ENCODE measurements around the gene SIRT6.
A peak's percentile ranks its signal among the peaks of the same experiment; 100 is the strongest.
"Not testable (repeated sequence)": the region's sequence is repeated elsewhere in the genome, so short reads cannot be mapped to it uniquely, and the experiment has no call there.

SIRT6 gene

GRCh38 chr19:4182084-4182810 is at the start of gene SIRT6, which contains the start of gene ANKRD24:
SIRT6 (minus strand) TSS chr19:4182563; CDS start chr19:4182539, 24 bp downstream.
ANKRD24 (plus strand) TSS chr19:4182689; CDS start chr19:4186426, 3,737 bp downstream.
- H3K27ac Mint-ChIP-seq: peak within 1 kb of the TSS; percentile 93
- peak; percentile 98 for DNase-seq
- H3K4me3 Mint-ChIP-seq: peak within 1 kb of the TSS; percentile 99
- H3K9me3 Mint-ChIP-seq: no peaks in the 10 kb centered on the region
- peaks cover 34% of the 10 kb centered on the region for H3K4me1 Mint-ChIP-seq
- peak; percentile 84 for ATAC-seq
- peaks cover 3% of the 10 kb centered on the region for H3K27me3 Mint-ChIP-seq
- peaks cover 15% of the 10 kb centered on the region for H3K36me3 Mint-ChIP-seq (ENCODE audit: low read depth)

- DNase-seq; ATAC-seq; H3K27me3 Mint-ChIP-seq; H3K9me3 Mint-ChIP-seq; H3K27ac Mint-ChIP-seq; H3K4me1 Mint-ChIP-seq; H3K4me3 Mint-ChIP-seq; H3K36me3 Mint-ChIP-seq (ENCODE audit: low read depth): not testable (repeated sequence)
These were observed 49.8 kb upstream of the SIRT6 start for GRCh38 chr19:4232139-4232538.

GRCh38 chr19:4231521-4231920 is 49.2 kb upstream of the SIRT6 start:
- ATAC-seq; H3K27me3 Mint-ChIP-seq; DNase-seq; H3K4me3 Mint-ChIP-seq; H3K9me3 Mint-ChIP-seq; H3K4me1 Mint-ChIP-seq; H3K36me3 Mint-ChIP-seq (ENCODE audit: low read depth); H3K27ac Mint-ChIP-seq: not testable (repeated sequence)

- H3K4me3 Mint-ChIP-seq; H3K36me3 Mint-ChIP-seq (ENCODE audit: low read depth); H3K9me3 Mint-ChIP-seq; H3K27ac Mint-ChIP-seq; H3K4me1 Mint-ChIP-seq; DNase-seq; ATAC-seq: not testable (repeated sequence)
- peaks cover 11% of the 10 kb centered on the region for H3K27me3 Mint-ChIP-seq
These were observed 47.9 kb upstream of the SIRT6 start for GRCh38 chr19:4230237-4230636.

GRCh38 chr19:4229179-4229931 is 47.0 kb upstream of the SIRT6 start, which contains the start of gene EBI3:
EBI3 (plus strand) TSS chr19:4229523; CDS start chr19:4229551, 28 bp downstream.
- H3K9me3 Mint-ChIP-seq: no peaks in the 10 kb centered on the region
- H3K27me3 Mint-ChIP-seq: peaks cover 11% of the 10 kb centered on the region
- H3K27ac Mint-ChIP-seq: peak within 1 kb of the TSS; percentile 90
- peaks cover 8% of the 10 kb centered on the region for H3K4me1 Mint-ChIP-seq
- H3K4me3 Mint-ChIP-seq: no peak within 1 kb of the TSS
- DNase-seq (peak; percentile 77), ATAC-seq (peak; percentile 83)
- no peaks in the 10 kb centered on the region for H3K36me3 Mint-ChIP-seq (ENCODE audit: low read depth)

- Mint-ChIP-seq H3K27ac (no peak overlapping the region), H3K36me3 (ENCODE audit: low read depth) (no peaks in the 10 kb centered on the region), H3K4me1 (peaks cover 8% of the 10 kb centered on the region), H3K4me3 (no peak overlapping the region), H3K27me3 (peaks cover 8% of the 10 kb centered on the region), H3K9me3 (no peaks in the 10 kb centered on the region)
- ATAC-seq (no peak), DNase-seq (no peak)
These were observed 46.4 kb upstream of the SIRT6 start for GRCh38 chr19:4228765-4229178.

GRCh38 chr19:4227771-4228170 is 45.4 kb upstream of the SIRT6 start:
- no peak for ATAC-seq
- no peaks in the 10 kb centered on the region for H3K36me3 Mint-ChIP-seq (ENCODE audit: low read depth)
- peaks cover 8% of the 10 kb centered on the region for H3K4me1 Mint-ChIP-seq
- H3K27me3 Mint-ChIP-seq: peaks cover 7% of the 10 kb centered on the region
- no peaks in the 10 kb centered on the region for H3K9me3 Mint-ChIP-seq
- H3K4me3 Mint-ChIP-seq: no peak overlapping the region
- no peak for DNase-seq
- no peak overlapping the region for H3K27ac Mint-ChIP-seq

GRCh38 chr19:4225885-4226284 is 43.5 kb upstream of the SIRT6 start:
- H3K36me3 Mint-ChIP-seq (ENCODE audit: low read depth): no peaks in the 10 kb centered on the region
- no peak overlapping the region for H3K4me3 Mint-ChIP-seq
- peak; percentile 18 for DNase-seq
- H3K27me3 Mint-ChIP-seq: peaks cover 3% of the 10 kb centered on the region
- no peak for ATAC-seq
- H3K27ac Mint-ChIP-seq: peak overlapping the region; percentile 36
- H3K4me1 Mint-ChIP-seq: peaks cover 8% of the 10 kb centered on the region
- no peaks in the 10 kb centered on the region for H3K9me3 Mint-ChIP-seq

- H3K36me3 Mint-ChIP-seq (ENCODE audit: low read depth): no peaks in the 10 kb centered on the region
- DNase-seq (no peak), ATAC-seq (no peak)
- H3K4me1 Mint-ChIP-seq: peaks cover 8% of the 10 kb centered on the region
- H3K4me3 Mint-ChIP-seq: no peak overlapping the region
- no peaks in the 10 kb centered on the region for H3K9me3 Mint-ChIP-seq
- peaks cover 3% of the 10 kb centered on the region for H3K27me3 Mint-ChIP-seq
- H3K27ac Mint-ChIP-seq: no peak overlapping the region
These were observed 42.1 kb upstream of the SIRT6 start for GRCh38 chr19:4224470-4224869.

- no peak for ATAC-seq
- Mint-ChIP-seq H3K27ac (no peak overlapping the region), H3K9me3 (peaks cover 5% of the 10 kb centered on the region), H3K4me3 (no peak overlapping the region), H3K4me1 (no peaks in the 10 kb centered on the region), H3K36me3 (ENCODE audit: low read depth) (no peaks in the 10 kb centered on the region), H3K27me3 (no peaks in the 10 kb centered on the region)
- DNase-seq: no peak
These were observed 37.8 kb upstream of the SIRT6 start for GRCh38 chr19:4220188-4220587.

GRCh38 chr19:4218523-4218922 is 36.2 kb upstream of the SIRT6 start:
- not testable (repeated sequence) for H3K9me3 Mint-ChIP-seq; H3K36me3 Mint-ChIP-seq (ENCODE audit: low read depth); H3K27me3 Mint-ChIP-seq; H3K4me3 Mint-ChIP-seq; ATAC-seq; DNase-seq; H3K4me1 Mint-ChIP-seq; H3K27ac Mint-ChIP-seq

GRCh38 chr19:4217429-4218264 is 35.3 kb upstream of the SIRT6 start:
- DNase-seq (no peak), ATAC-seq (no peak)
- Mint-ChIP-seq H3K27me3 (no peaks in the 10 kb centered on the region), H3K4me3 (no peak overlapping the region), H3K27ac (no peak overlapping the region), H3K4me1 (peaks cover 4% of the 10 kb centered on the region), H3K36me3 (ENCODE audit: low read depth) (no peaks in the 10 kb centered on the region), H3K9me3 (peaks cover 5% of the 10 kb centered on the region)

- Mint-ChIP-seq H3K9me3 (peaks cover 5% of the 10 kb centered on the region), H3K4me1 (peaks cover 4% of the 10 kb centered on the region), H3K4me3 (no peak overlapping the region), H3K27ac (no peak overlapping the region), H3K27me3 (no peaks in the 10 kb centered on the region), H3K36me3 (ENCODE audit: low read depth) (no peaks in the 10 kb centered on the region)
- no peak for DNase-seq
- ATAC-seq: no peak
These were observed 34.5 kb upstream of the SIRT6 start for GRCh38 chr19:4216846-4217245.

- Mint-ChIP-seq H3K36me3 (ENCODE audit: low read depth) (no peaks in the 10 kb centered on the region), H3K4me3 (no peak overlapping the region), H3K27ac (no peak overlapping the region), H3K27me3 (no peaks in the 10 kb centered on the region), H3K4me1 (peaks cover 4% of the 10 kb centered on the region), H3K9me3 (peaks cover 5% of the 10 kb centered on the region)
- no peak for DNase-seq
- ATAC-seq: no peak
These were observed 33.4 kb upstream of the SIRT6 start for GRCh38 chr19:4215807-4216206.

All from activated naive CD8-positive, alpha-beta T cell treated with anti-CD3 and anti-CD28 coated beads, Interleukin-2, amount 50 U/mL, for 24 hours (primary cell).